HG02870 (cell line): ENCODE results near the gene CAPN2.

Experiments used
- ATAC-seq: cut with Tn5 transposase; IDR thresholded peaks from one replicate; pipeline ENCODE4 v1.9.1; 2021; ENCODE audit warnings: mild to moderate bottlenecking, moderate library complexity; ENCODE audit not compliant: unreplicated experiment

The CAPN2 gene

GRCh38 chr1:223758734-223759133 is 46.4 kb downstream of the CAPN2 start:
- no peak for ATAC-seq

- ATAC-seq: no peak
These were observed 46.9 kb downstream of the CAPN2 start for GRCh38 chr1:223759273-223759672.

GRCh38 chr1:223760833-223761232 is 48.5 kb downstream of the CAPN2 start:
- ATAC-seq: no peak

- ATAC-seq: no peak
These were observed 49.1 kb downstream of the CAPN2 start for GRCh38 chr1:223761411-223761810.

GRCh38 chr1:223763251-223763650 is 50.9 kb downstream of the CAPN2 start:
- no peak for ATAC-seq

GRCh38 chr1:223763881-223764280 is 51.5 kb downstream of the CAPN2 start:
- no peak for ATAC-seq

GRCh38 chr1:223765036-223765718 is 52.8 kb downstream of the CAPN2 start:
- ATAC-seq: no peak

GRCh38 chr1:223765719-223766340 is 53.5 kb downstream of the CAPN2 start:
- no peak for ATAC-seq

- no peak for ATAC-seq
These were observed 58.4 kb downstream of the CAPN2 start for GRCh38 chr1:223770621-223771315.

- peak; percentile 68 for ATAC-seq
These were observed 59.1 kb downstream of the CAPN2 start for GRCh38 chr1:223771469-223771813.

GRCh38 chr1:223771814-223772770 is 59.8 kb downstream of the CAPN2 start:
- ATAC-seq: peak; percentile 71

- no peak for ATAC-seq
These were observed 60.4 kb downstream of the CAPN2 start for GRCh38 chr1:223772771-223773160.

- ATAC-seq: no peak
These were observed 61.9 kb downstream of the CAPN2 start for GRCh38 chr1:223774134-223774814.

- no peak for ATAC-seq
These were observed 62.7 kb downstream of the CAPN2 start for GRCh38 chr1:223775054-223775453.

- no peak for ATAC-seq
These were observed 63.4 kb downstream of the CAPN2 start for GRCh38 chr1:223775711-223776074.

- no peak for ATAC-seq
These were observed 63.9 kb downstream of the CAPN2 start for GRCh38 chr1:223776075-223776814.

- no peak for ATAC-seq
These were observed 64.6 kb downstream of the CAPN2 start for GRCh38 chr1:223776826-223777454.

GRCh38 chr1:223780318-223780717 is 68.0 kb downstream of the CAPN2 start:
- no peak for ATAC-seq

- no peak for ATAC-seq
These were observed 68.6 kb downstream of the CAPN2 start for GRCh38 chr1:223780949-223781348.
